K562 (cell line): ENCODE measurements around the gene KIF3A. TPM values are rescaled to one million over a fixed set of nuclear protein-coding genes. Genes with fewer than 3 reads are reported as not detected.

Source experiments
- ATAC-seq: fragments of 200-7000 bp; cut with Tn5 transposase; 3 replicates; pipeline ENCODE4 v1.9.1; 2020; ENCODE audit warnings: moderate library complexity
- BruUV-seq: library from RNA; stranded (reverse); fragments of 400-500 nt; replicated peaks from 2 replicates; lab custom pipeline; 2021; lab: Mats Ljungman, UMichigan
- CTCF ChIA-PET: fragments of 300-600 bp; formaldehyde crosslinking; extraction: SDS; loops from one replicate; lab custom pipeline; 2021; ENCODE audit warnings: low intra/inter-chr PET ratio; lab: Yijun Ruan, JAX
- POLR2A ChIA-PET: fragments of 300-600, 350-650 bp; sonication (Branson Sonifier 250); formaldehyde crosslinking; extraction: SDS; loops from one replicate; lab custom pipeline; 2021; ENCODE audit warnings: antibody characterized with exemption, inconsistent platforms; lab: Yijun Ruan, JAX
- DNase-seq, 4 experiments: peaks; one replicate each; pipeline versions ENCODE4 v3.0.0 to v3.0.0-alpha.2; 2011 to 2018; ENCODE audit warnings: low spot score in 3 of 4, mixed read lengths in 3 of 4; ENCODE audit errors: extremely low read depth in 1 of 4
- FAIRE-seq: peaks from 2 replicates; lab custom pipeline; 2011; peaks lifted over from hg19 to GRCh38; lab: Jason Lieb, UNC
- H2AFZ ChIP-seq: 2 replicates; pipeline ENCODE4 v1.6.0; 2011; ENCODE audit warnings: low read depth, low read length, control low read depth, inconsistent platforms
- H3K27ac ChIP-seq: fragments of 200-600 bp; 3 replicates; pipeline ENCODE4 v1.8.0; 2011; ENCODE audit warnings: low read depth, mild to moderate bottlenecking, control low read depth, inconsistent platforms, low read length, moderate library complexity, mixed read lengths; ENCODE audit errors: extremely low read depth
- H3K27me3 ChIP-seq, 2 experiments: fragments of 300-600 bp in 1 of 2; 2 replicates in 1 of 2; 3 replicates in 1 of 2; pipeline versions ENCODE4 v1.6.0 to v1.8.0; 2011; ENCODE audit warnings: inconsistent platforms in 2 of 2, low read length in 2 of 2, mild to moderate bottlenecking in 1 of 2, mixed read lengths in 1 of 2, moderate library complexity in 1 of 2; ENCODE audit not compliant: control insufficient read depth in 2 of 2, insufficient read depth in 2 of 2
- H3K36me3 ChIP-seq: fragments of 300-600 bp; 3 replicates; pipeline ENCODE4 v1.8.0; 2011; ENCODE audit warnings: mild to moderate bottlenecking, low read length, inconsistent platforms; ENCODE audit not compliant: control insufficient read depth, insufficient read depth
- H3K4me1 ChIP-seq, 2 experiments: fragments of 200-600 bp in 1 of 2; replicated peaks in 1 of 2; 2 replicates in 1 of 2; 3 replicates in 1 of 2; pipeline versions ENCODE4 v1.5.1 to v1.8.0; 2011; ENCODE audit warnings: inconsistent platforms in 2 of 2, low read length in 2 of 2, mild to moderate bottlenecking in 1 of 2, mixed read lengths in 1 of 2, moderate library complexity in 1 of 2; ENCODE audit not compliant: control insufficient read depth in 2 of 2, insufficient read depth in 2 of 2
- H3K4me2 ChIP-seq: 2 replicates; pipeline ENCODE4 v1.6.1; 2011; ENCODE audit warnings: low read length, control low read depth, inconsistent platforms, mixed read lengths; ENCODE audit not compliant: insufficient read depth
- H3K4me3 ChIP-seq: fragments of 200-600 bp; sonication (generic), shearing (Covaris generic); 2 replicates; pipeline ENCODE4 v1.5.1; 2016; ENCODE audit warnings: control low read depth, inconsistent platforms
- H3K79me2 ChIP-seq: fragments of 200-600 bp; 3 replicates; pipeline ENCODE4 v1.8.0; 2011; ENCODE audit warnings: low read length, inconsistent platforms; ENCODE audit not compliant: control insufficient read depth, insufficient read depth
- H3K9ac ChIP-seq, 2 experiments: 2 replicates each; pipeline versions ENCODE4 v1.6.0 to v1.6.1; 2011; ENCODE audit warnings: low read depth in 2 of 2, low read length in 2 of 2, control low read depth in 1 of 2, inconsistent platforms in 1 of 2, mild to moderate bottlenecking in 1 of 2, mixed read lengths in 1 of 2; ENCODE audit not compliant: insufficient read depth in 1 of 2
- H3K9me1 ChIP-seq: one replicate; pipeline ENCODE4 v1.6.0; 2011; ENCODE audit warnings: inconsistent platforms, mild to moderate bottlenecking, low read length, moderate library complexity; ENCODE audit not compliant: control insufficient read depth, insufficient read depth
- H3K9me3 ChIP-seq: replicated peaks from 2 replicates; pipeline ENCODE4 v1.5.1; 2011; ENCODE audit warnings: low read depth, low read length, inconsistent platforms; ENCODE audit not compliant: control insufficient read depth, insufficient read depth
- H4K20me1 ChIP-seq: replicated peaks from 2 replicates; pipeline ENCODE4 v1.6.1; 2011; ENCODE audit warnings: low read length, inconsistent platforms, mixed read lengths; ENCODE audit not compliant: control insufficient read depth, insufficient read depth
- ARHGAP35 ChIP-seq: fragments of 450-650 bp; IDR thresholded peaks from 2 replicates; pipeline ENCODE4 v1.6.1; 2018; ENCODE audit not compliant: partially characterized antibody
- ETV5 ChIP-seq: sonication (generic); formaldehyde crosslinking; IDR thresholded peaks from 2 replicates; pipeline ENCODE4 v1.4.0; 2020; ENCODE audit warnings: low read depth, mild to moderate bottlenecking, missing genetic modification reagents
- ETV6 ChIP-seq, 3 experiments: fragments of 150-350 bp in 1 of 3; sonication (generic) in 1 of 3; formaldehyde crosslinking in 1 of 3; IDR thresholded peaks; 2 replicates each; pipeline versions ENCODE4 v1.6.1 to v1.8.0; 2014 to 2022; ENCODE audit warnings: borderline replicate concordance in 2 of 3, low read depth in 2 of 3, antibody characterized with exemption in 1 of 3, low read length in 1 of 3, mild to moderate bottlenecking in 1 of 3, missing genetic modification reagents in 1 of 3
- RBM15 ChIP-seq: fragments of 200-400 bp; formaldehyde crosslinking; IDR thresholded peaks from 2 replicates; pipeline ENCODE4 v1.6.1; 2018; ENCODE audit warnings: mild to moderate bottlenecking, low read length, moderate library complexity; ENCODE audit not compliant: insufficient read depth
- RBM22 ChIP-seq: fragments of 200-400 bp; formaldehyde crosslinking; IDR thresholded peaks from 2 replicates; pipeline ENCODE4 v1.6.1; 2018; ENCODE audit warnings: low read length, low read depth; ENCODE audit not compliant: poor library complexity, severe bottlenecking
- SMARCB1 ChIP-seq: IDR thresholded peaks from 2 replicates; pipeline ENCODE4 v1.6.1; 2011; ENCODE audit warnings: improper control_type of control experiment, low read depth; ENCODE audit not compliant: insufficient read length
- TCF7L2 ChIP-seq: fragments of 150-350 bp; IDR thresholded peaks from 2 replicates; pipeline ENCODE4 v1.6.1; 2016; ENCODE audit warnings: low read depth, mild to moderate bottlenecking, low read length, moderate library complexity
- ZNF586 ChIP-seq: fragments of 450-650 bp; formaldehyde crosslinking; conservative IDR thresholded peaks from 2 replicates; pipeline ENCODE4 v1.4.0; 2020; ENCODE audit warnings: mild to moderate bottlenecking, moderate library complexity
- WGBS: fragments of 100-300 bp; shearing (Covaris generic); methylation state at CpG from one replicate; pipeline ENCODE4 v1.1.6; 2016; ENCODE audit warnings: low coverage, mixed read lengths; ENCODE audit not compliant: insufficient coverage; ENCODE audit errors: missing lambda C conversion rate; 5-methylcytosine and 5-hydroxymethylcytosine counted together
- in situ Hi-C: fragments of 300-500 bp; cut with MboI; formaldehyde crosslinking; loops from 4 replicates; pipeline ENCODE4 v1.15.0; 2018; ENCODE audit warnings: inconsistent platforms, mixed read lengths
- intact Hi-C: fragments of 100-400 bp; cut with micrococcal nuclease; formaldehyde crosslinking; loops from 2 replicates; pipeline ENCODE4 v1.14.2; 2022
- polyA plus RNA-seq, 8 experiments: library from polyadenylated mRNA; depleted of rRNA in 4 of 8; stranded (reverse) in 5 of 8; unstranded in 3 of 8; fragments of >200 nt; fragmentation: Nextera tagmentation in 2 of 8; fragmentation: Illumina TruSeq in 1 of 8; extraction: Ambion mirVana in 2 of 8; extraction: Trizol in 1 of 8; gene quantifications; 2 replicates each; pipeline versions ENCODE4 v1.2.1 to v1.2.3, GENCODE V29; 2011 to 2014; ENCODE audit warnings: inconsistent platforms in 1 of 8, missing spikeins in 1 of 8
- total RNA-seq, 7 experiments: library from RNA; depleted of rRNA in 6 of 7; stranded (reverse); fragments of >200 nt in 6 of 7; fragmentation: Illumina TruSeq in 2 of 7; extraction: Trizol in 2 of 7; gene quantifications; 2 replicates each; pipeline versions ENCODE4 v1.2.1 to v1.2.3, GENCODE V29; 2011 to 2021; ENCODE audit warnings: low replicate concordance in 1 of 7
- TF ChIP-seq, protein P1 (sequence below): fragments of 450-650 bp; formaldehyde crosslinking; IDR thresholded peaks from 2 replicates; pipeline ENCODE4 v1.4.0; 2022; ENCODE audit warnings: mild to moderate bottlenecking, moderate library complexity

Gene KIF3A
- total and polyA plus RNA-seq, 9 of the 15 experiments (the other 6 are each of a cell fraction or from before 2014, with no cell fraction given): 1.5 to 7.8 (median 6.0) TPM

DNA sequence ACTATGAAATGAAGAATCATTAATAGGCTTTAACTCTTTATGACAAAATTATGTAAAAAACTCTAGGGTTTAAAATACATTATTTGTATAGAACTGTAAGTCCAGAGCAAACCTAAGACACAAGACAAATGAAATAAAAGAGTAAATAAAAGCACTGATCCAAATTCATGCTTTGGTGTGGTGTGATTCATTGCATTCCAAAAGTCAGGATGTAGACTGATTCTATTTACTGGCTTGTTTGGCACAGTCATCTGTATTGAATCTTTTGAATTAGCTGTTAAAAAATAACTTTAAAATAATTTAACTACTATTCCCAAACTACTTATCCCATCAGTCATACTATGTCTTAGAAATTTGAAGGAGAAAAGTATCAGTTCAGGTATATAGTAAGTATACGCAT lies 32.5 kb downstream of the KIF3A start:
- no peaks in the 10 kb centered on the region; the same call in 2 of the 3 replicates for H3K36me3 ChIP-seq
- in situ Hi-C loops: no loop called here
- no peak overlapping the region for H3K27ac ChIP-seq
- H4K20me1 ChIP-seq: no peaks in the 10 kb centered on the region
- no peak overlapping the region for H2AFZ ChIP-seq
- FAIRE-seq: no peak
- no peak for DNase-seq
- TF ChIP-seq RBM15 (no peak), ARHGAP35 (no peak), SMARCB1 (no peak), TCF7L2 (no peak), RBM22 (no peak), ETV6 (IDR thresholded peaks at IDR 0.05; ENCODE audit: borderline replicate concordance in 1 of 2, low read depth in 2 of 2, low read length in 1 of 2) (no peak), ETV6 (CRISPR knock-in tag; IDR thresholded peaks at IDR 0.05; ENCODE audit: borderline replicate concordance) (no peak), ETV5 (CRISPR knock-in tag) (no peak), ZNF586 (CRISPR knock-in tag) (no peak)
- TF ChIP-seq, protein P1, sequence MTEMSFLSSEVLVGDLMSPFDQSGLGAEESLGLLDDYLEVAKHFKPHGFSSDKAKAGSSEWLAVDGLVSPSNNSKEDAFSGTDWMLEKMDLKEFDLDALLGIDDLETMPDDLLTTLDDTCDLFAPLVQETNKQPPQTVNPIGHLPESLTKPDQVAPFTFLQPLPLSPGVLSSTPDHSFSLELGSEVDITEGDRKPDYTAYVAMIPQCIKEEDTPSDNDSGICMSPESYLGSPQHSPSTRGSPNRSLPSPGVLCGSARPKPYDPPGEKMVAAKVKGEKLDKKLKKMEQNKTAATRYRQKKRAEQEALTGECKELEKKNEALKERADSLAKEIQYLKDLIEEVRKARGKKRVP (CRISPR knock-in tag): no peak
- H3K4me1 ChIP-seq: no peaks in the 10 kb centered on the region
- no peak overlapping the region for H3K9ac ChIP-seq
- H3K4me3 ChIP-seq: no peak overlapping the region
- ATAC-seq: no peak
- intact Hi-C loops: no loop called here
- H3K9me3 ChIP-seq: no peaks in the 10 kb centered on the region
- no TSS peak for BruUV-seq
- 90% methylated on average over 1 of the region's 1 CpG for WGBS
- H3K4me2 ChIP-seq: no peak overlapping the region
- no peaks in the 10 kb centered on the region for H3K27me3 ChIP-seq
- no peaks in the 10 kb centered on the region for H3K9me1 ChIP-seq
- ChIA-PET POLR2A (interaction anchor here (1.1 kb wide), 1 partner anchor 10 kb away, joined by 5 read pairs; no protein-coding TSS in a partner anchor), CTCF (no interaction called here)
- no peaks in the 10 kb centered on the region for H3K79me2 ChIP-seq
